Measurements from ENCODE around the gene WDR46. TPM values are rescaled to one million over a fixed set of nuclear protein-coding genes. Genes with fewer than 3 reads are reported as not detected.
A peak's percentile ranks its signal among the peaks of the same experiment; 100 is the strongest.

The WDR46 gene
- total RNA-seq, 6 experiments from 2014 or later: 13.1 to 35.2 (median 23.9) TPM

- intact Hi-C loops (cut with DNase I): no loop called here
- 68% methylated on average over 3 of the region's 3 CpGs for WGBS (ENCODE audit: insufficient coverage, low coverage, low lambda C conversion rate, missing lambda C conversion rate)
- H3K9me3 ChIP-seq: no peaks in the 10 kb centered on the region
Observed at GRCh38 chr6:33301877-33302276, 12.8 kb upstream of the WDR46 start.

DNA sequence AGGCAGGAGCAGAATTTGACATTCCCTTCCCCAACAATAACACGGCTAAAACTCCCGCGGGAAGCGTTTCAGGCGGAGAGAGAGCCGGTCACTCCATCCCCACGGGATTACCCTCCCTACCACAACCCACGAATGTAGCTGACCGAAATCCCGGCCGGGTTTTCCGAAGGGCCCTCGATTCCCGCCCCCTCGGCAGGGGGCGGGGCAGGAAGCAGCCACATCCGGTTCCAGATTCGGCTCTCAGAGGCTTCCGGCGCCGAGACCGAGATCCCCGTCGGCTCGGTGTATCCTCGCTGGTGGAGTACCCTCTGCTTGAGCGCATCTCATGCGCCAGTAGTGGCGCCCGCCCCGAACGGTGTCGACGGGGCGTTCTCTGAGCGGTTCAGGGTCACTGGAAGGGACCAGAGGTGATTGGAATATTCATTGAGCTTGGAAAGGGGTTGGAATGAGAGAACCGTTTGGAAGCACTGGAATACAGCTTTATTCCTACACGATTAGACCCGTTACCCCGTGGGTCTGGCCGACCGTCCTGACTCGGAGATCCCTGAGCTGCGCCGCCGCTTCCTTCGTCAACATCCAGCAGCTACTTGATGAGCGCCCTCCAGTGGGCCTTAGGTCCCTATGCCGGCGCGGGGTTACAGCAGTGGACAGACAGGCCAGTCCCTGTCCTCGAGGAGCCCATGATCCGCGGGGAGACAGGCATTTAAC is 10.4 kb upstream of the WDR46 start:
- no peaks in the 10 kb centered on the region for H3K9me3 ChIP-seq
- H3K4me3 ChIP-seq: peak overlapping the region; percentile 67 to 95 (median 84)
- WGBS (ENCODE audit: insufficient coverage, low coverage, low lambda C conversion rate, missing lambda C conversion rate): under 1% methylated on average over 25 of the region's 54 CpGs
- TF ChIP-seq POLR2A (IDR thresholded peaks at IDR 0.05): peak; percentile 79
- TF ChIP-seq, protein P1, sequence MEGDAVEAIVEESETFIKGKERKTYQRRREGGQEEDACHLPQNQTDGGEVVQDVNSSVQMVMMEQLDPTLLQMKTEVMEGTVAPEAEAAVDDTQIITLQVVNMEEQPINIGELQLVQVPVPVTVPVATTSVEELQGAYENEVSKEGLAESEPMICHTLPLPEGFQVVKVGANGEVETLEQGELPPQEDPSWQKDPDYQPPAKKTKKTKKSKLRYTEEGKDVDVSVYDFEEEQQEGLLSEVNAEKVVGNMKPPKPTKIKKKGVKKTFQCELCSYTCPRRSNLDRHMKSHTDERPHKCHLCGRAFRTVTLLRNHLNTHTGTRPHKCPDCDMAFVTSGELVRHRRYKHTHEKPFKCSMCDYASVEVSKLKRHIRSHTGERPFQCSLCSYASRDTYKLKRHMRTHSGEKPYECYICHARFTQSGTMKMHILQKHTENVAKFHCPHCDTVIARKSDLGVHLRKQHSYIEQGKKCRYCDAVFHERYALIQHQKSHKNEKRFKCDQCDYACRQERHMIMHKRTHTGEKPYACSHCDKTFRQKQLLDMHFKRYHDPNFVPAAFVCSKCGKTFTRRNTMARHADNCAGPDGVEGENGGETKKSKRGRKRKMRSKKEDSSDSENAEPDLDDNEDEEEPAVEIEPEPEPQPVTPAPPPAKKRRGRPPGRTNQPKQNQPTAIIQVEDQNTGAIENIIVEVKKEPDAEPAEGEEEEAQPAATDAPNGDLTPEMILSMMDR (IDR thresholded peaks at IDR 0.05): peak; percentile 60 to 81 (median 74)
- peaks cover 0 to 31% (median 2%) of the 10 kb centered on the region in 4 donors for H3K36me3 ChIP-seq
- H3K4me1 ChIP-seq: peaks cover 0 to 21% (median 4%) of the 10 kb centered on the region in 4 donors
- DNase-seq (peak; percentile 92 to 93 (median 92)), ATAC-seq (peak; percentile 71 to 80 (median 79))
- H3K27me3 ChIP-seq: no peaks in the 10 kb centered on the region
- intact Hi-C loops (cut with DNase I): no loop called here
- H3K27ac ChIP-seq: peak overlapping the region; percentile 75 to 97 (median 93)

More at GRCh38 chr6:33301877-33302276, 12.8 kb upstream of the WDR46 start:
- ATAC-seq (no peak), DNase-seq (no peak)
- Histone ChIP-seq H3K4me3 (no peak overlapping the region), H3K27ac (no peak overlapping the region), H3K4me1 (peaks cover 0 to 13% (median 3%) of the 10 kb centered on the region in 4 donors), H3K27me3 (no peaks in the 10 kb centered on the region), H3K36me3 (peaks cover 0 to 28% (median 5%) of the 10 kb centered on the region in 4 donors)
- TF ChIP-seq, protein P1 (IDR thresholded peaks at IDR 0.05): no peak
- TF ChIP-seq POLR2A (IDR thresholded peaks at IDR 0.05): no peak

GRCh38 chr6:33298773-33299236 is 9.8 kb upstream of the WDR46 start, which contains the start of gene RGL2:
Gene RGL2 (minus strand): TSS chr6:33298942. CDS start chr6:33298610, 332 bp downstream.
- H3K27ac ChIP-seq: peak within 1 kb of the TSS; percentile 75 to 97 (median 93)
- H3K4me3 ChIP-seq: peak within 1 kb of the TSS; percentile 67 to 95 (median 84)
- ATAC-seq (peak; percentile 51 to 66 (median 58)), DNase-seq (peak; percentile 85 to 91 (median 91))
- 0% methylated on average over 17 of the region's 34 CpGs for WGBS (ENCODE audit: insufficient coverage, low coverage, low lambda C conversion rate, missing lambda C conversion rate)
- no peak for TF ChIP-seq POLR2A (IDR thresholded peaks at IDR 0.05)
- TF ChIP-seq, protein P1 (IDR thresholded peaks at IDR 0.05): no peak
- no peaks in the 10 kb centered on the region for H3K27me3 ChIP-seq
- peaks cover 0 to 21% (median 4%) of the 10 kb centered on the region in 4 donors for H3K4me1 ChIP-seq
- H3K9me3 ChIP-seq: no peaks in the 10 kb centered on the region
- H3K36me3 ChIP-seq: peaks cover 0 to 25% (median 0%) of the 10 kb centered on the region in 4 donors
- intact Hi-C loops (cut with DNase I): no loop called here

- DNase-seq (peak; percentile 65 to 86 (median 73)), ATAC-seq (peak; percentile 50 to 67 (median 63))
- Histone ChIP-seq H3K36me3 (peaks cover 0 to 23% (median 0%) of the 10 kb centered on the region in 4 donors), H3K4me3 (peak overlapping the region; percentile 67 to 95 (median 84)), H3K27me3 (no peaks in the 10 kb centered on the region), H3K4me1 (peaks cover 0 to 21% (median 4%) of the 10 kb centered on the region in 4 donors), H3K27ac (peak overlapping the region; percentile 75 to 97 (median 93)), H3K9me3 (no peaks in the 10 kb centered on the region)
- WGBS (ENCODE audit: insufficient coverage, low coverage, low lambda C conversion rate, missing lambda C conversion rate): 4% methylated on average over 29 of the region's 42 CpGs
- no peak for TF ChIP-seq POLR2A (IDR thresholded peaks at IDR 0.05)
- TF ChIP-seq, protein P1 (IDR thresholded peaks at IDR 0.05): no peak
- intact Hi-C loops (cut with DNase I): no loop called here
Observed at GRCh38 chr6:33297956-33298772, 9.1 kb upstream of the WDR46 start.
